Measurements from ENCODE around the gene TBC1D24.

Gene TBC1D24

DNA sequence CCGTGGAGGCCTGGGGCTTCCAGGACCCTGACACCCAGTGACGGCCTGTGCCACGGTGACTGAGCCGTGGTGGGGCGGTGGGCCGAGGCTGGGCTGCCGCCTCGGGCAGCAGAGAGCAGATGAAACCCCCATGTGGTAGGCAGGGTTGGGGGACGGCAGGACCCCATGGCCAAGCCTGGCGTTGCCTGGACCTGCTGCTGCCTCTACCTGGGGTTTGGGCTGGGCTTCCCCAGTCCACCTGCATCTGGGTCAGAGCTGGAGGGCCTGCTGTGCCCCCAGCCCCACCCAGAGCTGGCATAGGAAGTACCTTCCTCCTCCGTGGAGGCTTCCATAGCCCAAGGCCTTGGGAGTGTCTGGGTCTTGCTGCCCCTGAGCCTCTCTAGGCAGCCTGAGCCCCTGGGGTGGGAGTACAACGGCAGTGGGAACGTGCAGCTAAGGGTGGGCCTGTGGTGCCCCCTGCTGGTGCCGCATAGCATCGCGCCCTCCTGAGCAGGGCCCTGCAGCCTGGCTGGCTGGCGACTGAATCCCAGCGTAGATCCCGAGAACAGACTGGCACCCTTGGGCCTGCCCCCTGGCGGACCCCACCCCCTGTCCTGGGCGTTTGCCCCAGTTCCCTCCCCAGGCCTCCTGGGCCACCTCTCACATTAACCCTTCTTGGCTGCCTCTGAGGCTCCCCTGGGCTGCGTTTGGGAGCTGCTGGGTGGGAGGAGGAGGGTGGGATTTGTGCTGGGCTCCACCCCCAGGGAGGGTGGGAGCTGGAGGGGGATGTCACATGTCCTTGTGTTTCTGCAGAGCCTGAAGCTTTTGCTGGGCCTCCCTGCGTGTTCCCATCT is 26.2 kb downstream of the TBC1D24 start:
- peaks cover 20% of the 10 kb centered on the region for H3K36me3 ChIP-seq (ENCODE audit: control insufficient read depth, insufficient read depth, low read length)
- peaks cover 4% of the 10 kb centered on the region for H3K4me1 ChIP-seq (ENCODE audit: control insufficient read depth, insufficient read depth, low read length)
- no peaks in the 10 kb centered on the region for H3K9me3 ChIP-seq (ENCODE audit: control insufficient read depth, insufficient read depth, low read length)
- WGBS (ENCODE audit: insufficient coverage, insufficient read length) = no CpG with 5 or more reads among the region's 23 CpGs
- H3K27ac ChIP-seq (ENCODE audit: low read length) = no peak overlapping the region
- H3K27me3 ChIP-seq (ENCODE audit: control insufficient read depth, insufficient read depth, low read length) = no peaks in the 10 kb centered on the region
- peak overlapping the region; percentile 31; the same call in 1 of the 2 replicates for H3K4me3 ChIP-seq (ENCODE audit: low read length)
- peak; percentile 71 for DNase-seq (ENCODE audit: low read depth, low spot score)

DNA sequence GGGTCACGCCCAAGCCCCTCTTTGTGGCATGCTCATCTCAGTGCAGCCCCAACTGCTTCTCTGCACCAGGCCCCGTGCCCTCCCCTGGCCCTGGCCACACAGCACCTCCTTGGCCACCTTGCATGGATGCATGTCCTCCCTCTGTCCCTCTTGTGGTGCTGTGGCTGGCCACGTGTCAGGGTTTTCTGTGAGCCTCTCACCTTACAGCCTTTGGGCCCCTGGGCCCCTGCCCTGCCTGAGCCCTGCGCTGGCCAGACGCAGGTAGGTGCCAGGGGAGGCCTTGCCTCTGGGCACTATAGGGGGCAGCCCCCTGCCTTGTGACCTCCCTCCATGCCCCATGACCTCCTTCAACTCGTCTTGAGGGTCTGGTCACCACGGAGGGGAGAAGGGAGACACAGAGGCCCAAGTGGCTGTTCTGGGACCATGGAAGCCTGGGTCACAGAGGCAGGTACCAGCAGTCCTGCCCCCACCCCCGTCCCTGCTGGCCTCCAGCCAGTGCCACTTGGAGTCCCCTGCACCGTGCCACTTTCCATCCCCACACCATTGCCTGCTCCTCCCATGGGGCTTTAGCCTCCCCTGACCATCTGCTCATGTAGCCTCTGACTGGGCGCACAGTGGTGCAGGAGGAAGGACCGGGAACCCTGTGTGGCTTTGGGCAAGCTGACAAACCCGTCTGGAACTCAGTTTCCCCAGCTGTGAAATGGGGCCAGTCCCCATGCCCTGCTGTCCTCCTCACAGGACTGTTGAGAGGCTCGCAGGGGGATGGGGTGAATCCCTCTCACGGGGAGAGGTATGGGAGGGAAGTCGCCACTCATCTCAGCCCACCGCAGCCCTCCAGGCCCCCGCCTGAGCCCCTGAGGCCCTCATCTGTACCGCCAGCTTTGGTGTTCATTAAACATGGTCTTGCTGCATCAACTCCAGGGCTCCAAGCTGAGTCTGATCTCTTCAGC is 27.3 kb downstream of the TBC1D24 start:
- Histone ChIP-seq H3K27ac (ENCODE audit: low read length) (no peak overlapping the region), H3K36me3 (ENCODE audit: control insufficient read depth, insufficient read depth, low read length) (peaks cover 11% of the 10 kb centered on the region; the same call in 1 of the 2 replicates), H3K27me3 (ENCODE audit: control insufficient read depth, insufficient read depth, low read length) (no peaks in the 10 kb centered on the region), H3K4me1 (ENCODE audit: control insufficient read depth, insufficient read depth, low read length) (peaks cover 4% of the 10 kb centered on the region), H3K9me3 (ENCODE audit: control insufficient read depth, insufficient read depth, low read length) (no peaks in the 10 kb centered on the region), H3K4me3 (ENCODE audit: low read length) (no peak overlapping the region)
- no CpG with 5 or more reads among the region's 18 CpGs for WGBS (ENCODE audit: insufficient coverage, insufficient read length)
- DNase-seq (ENCODE audit: low read depth, low spot score) = no peak

DNA sequence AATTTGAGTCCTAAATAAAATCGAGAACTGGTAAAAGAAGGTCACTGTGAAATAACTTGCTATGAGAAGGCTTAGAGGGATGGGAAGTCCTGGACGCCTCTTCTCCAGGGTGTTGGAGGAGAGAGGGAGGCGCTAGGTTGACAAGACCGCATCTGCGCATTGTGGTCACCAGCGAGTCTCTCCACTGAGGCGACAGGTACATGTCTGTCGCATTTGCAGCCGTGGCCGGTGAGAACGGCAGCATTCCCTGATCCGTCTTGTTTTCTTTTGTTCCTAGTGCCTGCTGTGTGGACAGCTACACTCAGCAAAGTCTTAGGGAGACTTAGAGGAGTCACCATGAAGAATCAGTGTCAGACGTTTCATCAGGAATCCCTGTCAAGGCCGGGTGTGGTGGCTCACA is 30.8 kb downstream of the TBC1D24 start:
- Histone ChIP-seq H3K4me1 (ENCODE audit: control insufficient read depth, insufficient read depth, low read length) (peaks cover 4% of the 10 kb centered on the region), H3K27me3 (ENCODE audit: control insufficient read depth, insufficient read depth, low read length) (no peaks in the 10 kb centered on the region), H3K36me3 (ENCODE audit: control insufficient read depth, insufficient read depth, low read length) (no peaks in the 10 kb centered on the region), H3K4me3 (ENCODE audit: low read length) (no peak overlapping the region), H3K9me3 (ENCODE audit: control insufficient read depth, insufficient read depth, low read length) (no peaks in the 10 kb centered on the region), H3K27ac (ENCODE audit: low read length) (no peak overlapping the region)
- 100% methylated on average over 1 of the region's 14 CpGs for WGBS (ENCODE audit: insufficient coverage, insufficient read length)
- no peak for DNase-seq (ENCODE audit: low read depth, low spot score)

DNA sequence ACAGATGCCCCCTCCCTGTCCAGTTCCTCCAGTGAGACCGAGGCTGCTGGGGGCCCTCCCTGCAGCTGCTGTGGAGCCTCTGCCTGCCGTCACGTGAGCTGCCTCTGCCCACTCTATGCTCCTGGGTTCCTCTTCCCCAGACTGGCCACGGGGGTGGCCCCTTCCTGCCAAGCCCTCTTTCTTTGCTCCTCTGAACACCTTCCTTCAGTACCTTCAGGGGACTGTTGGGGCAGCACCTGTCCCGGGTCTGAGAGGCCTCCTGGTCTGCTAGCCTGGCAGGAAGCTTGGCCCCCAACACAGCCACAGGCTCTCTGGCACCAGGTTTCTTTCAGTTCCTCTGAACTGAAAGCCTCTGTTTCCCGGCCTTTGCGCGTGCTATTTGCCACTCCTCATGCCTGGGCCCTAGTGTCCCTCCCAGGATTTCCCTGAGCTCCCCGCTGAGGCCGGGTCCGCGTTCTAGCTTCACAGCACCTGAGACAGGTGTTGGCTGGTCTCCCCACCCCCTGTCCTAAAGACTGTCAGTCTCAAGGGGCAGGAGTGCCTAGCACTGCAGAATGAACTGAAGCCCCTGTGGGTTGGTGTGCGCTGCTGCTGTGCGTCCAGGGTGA is 32.2 kb downstream of the TBC1D24 start:
- no CpG with 5 or more reads among the region's 14 CpGs for WGBS (ENCODE audit: insufficient coverage, insufficient read length)
- peaks cover 4% of the 10 kb centered on the region; the same call in 1 of the 2 replicates for H3K4me1 ChIP-seq (ENCODE audit: control insufficient read depth, insufficient read depth, low read length)
- no peaks in the 10 kb centered on the region for H3K9me3 ChIP-seq (ENCODE audit: control insufficient read depth, insufficient read depth, low read length)
- no peaks in the 10 kb centered on the region for H3K27me3 ChIP-seq (ENCODE audit: control insufficient read depth, insufficient read depth, low read length)
- no peaks in the 10 kb centered on the region for H3K36me3 ChIP-seq (ENCODE audit: control insufficient read depth, insufficient read depth, low read length)
- no peak overlapping the region for H3K27ac ChIP-seq (ENCODE audit: low read length)
- H3K4me3 ChIP-seq (ENCODE audit: low read length) = no peak overlapping the region
- DNase-seq (ENCODE audit: low read depth, low spot score) = no peak

DNA sequence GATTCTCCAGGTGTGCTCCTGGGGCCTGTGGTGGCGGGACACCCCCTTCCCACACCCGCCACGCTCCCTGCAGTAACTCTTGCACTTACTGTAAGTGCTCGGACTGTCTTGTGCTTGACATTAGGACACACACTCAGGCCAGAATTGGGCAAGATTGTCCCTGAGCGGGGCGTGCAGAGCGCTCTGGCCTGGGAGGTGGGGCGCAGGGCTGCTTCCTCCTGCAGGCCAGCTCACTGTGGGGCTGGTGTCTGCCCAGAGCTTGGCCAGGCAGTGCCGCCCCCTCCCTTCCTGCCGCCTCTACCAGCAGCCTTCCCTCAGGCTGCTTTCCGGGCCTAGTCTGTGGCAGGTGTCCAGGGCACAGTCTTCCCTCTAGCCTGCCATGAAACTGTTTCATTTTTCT is 32.7 kb downstream of the TBC1D24 start:
- Histone ChIP-seq H3K36me3 (ENCODE audit: control insufficient read depth, insufficient read depth, low read length) (no peaks in the 10 kb centered on the region), H3K4me3 (ENCODE audit: low read length) (no peak overlapping the region), H3K27ac (ENCODE audit: low read length) (no peak overlapping the region), H3K4me1 (ENCODE audit: control insufficient read depth, insufficient read depth, low read length) (peaks cover 7% of the 10 kb centered on the region; the same call in 1 of the 2 replicates), H3K27me3 (ENCODE audit: control insufficient read depth, insufficient read depth, low read length) (no peaks in the 10 kb centered on the region), H3K9me3 (ENCODE audit: control insufficient read depth, insufficient read depth, low read length) (no peaks in the 10 kb centered on the region)
- no CpG with 5 or more reads among the region's 11 CpGs for WGBS (ENCODE audit: insufficient coverage, insufficient read length)
- no peak for DNase-seq (ENCODE audit: low read depth, low spot score)

DNA sequence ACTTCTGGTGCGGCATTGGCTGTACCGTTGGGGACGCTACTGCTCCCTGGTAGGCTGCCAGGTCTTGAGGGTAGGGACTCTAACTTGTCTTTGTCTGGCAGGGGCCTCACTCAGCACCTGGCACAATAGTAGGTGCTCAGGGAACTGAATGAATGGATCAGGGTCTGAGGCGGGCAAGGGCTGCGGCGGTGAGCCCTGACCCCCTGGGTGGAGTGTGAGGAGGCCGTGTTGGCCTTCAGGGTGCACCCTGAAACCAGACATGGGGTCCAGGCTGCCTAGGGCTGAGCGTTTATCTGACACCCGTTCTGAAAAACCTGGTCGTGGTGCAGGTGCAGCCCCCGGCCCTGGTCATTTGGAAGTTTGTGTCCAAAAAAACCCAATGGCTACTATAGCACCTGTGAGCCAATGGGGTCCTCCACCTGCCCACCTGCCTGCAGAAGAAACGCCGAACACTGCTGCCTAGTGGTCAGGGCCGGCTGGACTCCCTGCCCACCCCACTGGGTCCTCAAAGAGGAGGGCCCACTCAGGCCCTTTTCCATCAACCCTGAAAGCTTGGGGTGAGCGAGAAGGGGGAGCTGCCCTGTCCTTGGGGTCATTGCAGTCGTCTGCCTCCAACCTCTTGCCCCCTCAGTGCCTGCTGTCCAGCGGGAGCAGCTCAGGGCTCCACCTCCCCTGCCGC is 33.9 kb downstream of the TBC1D24 start:
- H3K9me3 ChIP-seq (ENCODE audit: control insufficient read depth, insufficient read depth, low read length) = no peaks in the 10 kb centered on the region
- H3K36me3 ChIP-seq (ENCODE audit: control insufficient read depth, insufficient read depth, low read length) = no peaks in the 10 kb centered on the region
- H3K4me3 ChIP-seq (ENCODE audit: low read length) = no peak overlapping the region
- H3K27me3 ChIP-seq (ENCODE audit: control insufficient read depth, insufficient read depth, low read length) = no peaks in the 10 kb centered on the region
- no peak overlapping the region for H3K27ac ChIP-seq (ENCODE audit: low read length)
- no peak for DNase-seq (ENCODE audit: low read depth, low spot score)
- peaks cover 7% of the 10 kb centered on the region; the same call in 1 of the 2 replicates for H3K4me1 ChIP-seq (ENCODE audit: control insufficient read depth, insufficient read depth, low read length)
- WGBS (ENCODE audit: insufficient coverage, insufficient read length) = no CpG with 5 or more reads among the region's 18 CpGs

DNA sequence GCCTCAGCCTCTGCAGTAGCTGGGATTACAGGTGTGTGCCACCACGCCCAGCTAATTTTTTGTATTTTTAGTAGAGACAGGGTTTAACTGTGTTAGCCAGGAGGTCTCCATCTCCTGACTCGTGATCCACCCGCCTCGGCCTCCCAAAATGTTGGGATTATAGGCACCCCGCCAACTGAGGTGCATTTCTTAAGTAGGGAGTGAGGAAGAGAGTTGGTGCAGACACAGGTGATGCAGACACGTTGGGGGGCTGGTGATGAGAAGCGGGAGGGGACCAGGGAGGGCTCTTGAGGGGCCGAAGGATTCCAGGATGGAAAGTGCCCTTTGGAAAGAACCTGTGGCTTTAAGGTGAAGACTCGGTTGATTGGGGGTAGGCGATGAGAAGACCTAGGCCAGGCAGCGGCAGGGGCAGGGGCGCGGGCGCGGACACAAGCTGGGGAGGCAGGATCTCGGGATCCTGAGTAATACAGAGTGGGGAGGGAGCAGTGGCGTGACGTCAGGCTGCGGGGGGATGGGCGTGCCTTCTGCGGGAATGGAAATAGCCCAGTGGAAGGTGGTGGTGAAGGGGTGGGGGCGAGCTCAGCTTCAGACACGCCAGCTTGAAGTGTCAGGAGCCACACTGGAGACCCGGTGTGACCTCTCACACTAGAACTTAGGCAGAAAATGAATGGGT is 36.3 kb downstream of the TBC1D24 start:
- Histone ChIP-seq H3K27me3 (ENCODE audit: control insufficient read depth, insufficient read depth, low read length) (no peaks in the 10 kb centered on the region), H3K36me3 (ENCODE audit: control insufficient read depth, insufficient read depth, low read length) (no peaks in the 10 kb centered on the region), H3K27ac (ENCODE audit: low read length) (no peak overlapping the region), H3K4me1 (ENCODE audit: control insufficient read depth, insufficient read depth, low read length) (peaks cover 10% of the 10 kb centered on the region), H3K9me3 (ENCODE audit: control insufficient read depth, insufficient read depth, low read length) (no peaks in the 10 kb centered on the region), H3K4me3 (ENCODE audit: low read length) (no peak overlapping the region)
- no CpG with 5 or more reads among the region's 24 CpGs for WGBS (ENCODE audit: insufficient coverage, insufficient read length)
- DNase-seq (ENCODE audit: low read depth, low spot score) = no peak

DNA sequence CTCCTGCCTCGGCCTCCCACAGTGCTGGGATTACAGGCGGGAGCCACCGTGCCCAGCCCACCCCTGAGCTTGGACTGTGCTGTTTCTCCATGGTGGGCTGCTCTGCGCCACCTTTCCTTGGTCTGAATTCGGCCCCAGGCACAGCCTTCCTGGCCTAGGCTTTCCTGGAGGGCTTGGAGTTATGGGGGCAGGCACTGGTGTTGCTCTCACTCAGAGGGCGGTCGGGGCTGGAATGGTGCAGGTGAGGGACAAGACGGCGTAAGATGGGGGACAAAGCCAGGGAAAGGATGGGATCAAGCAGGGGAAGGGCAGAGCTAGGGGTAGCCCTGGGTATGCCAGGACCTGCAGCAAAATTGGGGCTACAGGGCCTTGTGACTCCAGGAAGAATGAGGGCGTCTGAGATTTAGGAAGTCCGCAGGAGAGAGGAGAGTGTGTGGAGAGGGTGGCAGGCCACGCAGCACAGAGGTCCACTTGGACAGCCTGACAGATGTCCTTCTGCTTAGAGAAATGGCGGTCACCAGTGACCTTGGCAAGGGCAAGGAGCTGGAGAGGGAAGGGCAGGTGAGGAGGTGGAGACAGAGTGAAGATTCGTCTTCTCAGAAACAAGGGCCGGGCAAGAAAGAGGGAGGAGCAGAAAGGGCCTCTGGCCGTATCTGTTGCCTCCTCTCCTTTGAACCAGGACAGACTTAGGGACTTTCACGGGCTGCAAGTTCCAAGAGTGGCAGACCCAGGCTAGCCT is 37.2 kb downstream of the TBC1D24 start:
- Histone ChIP-seq H3K4me3 (ENCODE audit: low read length) (no peak overlapping the region), H3K27ac (ENCODE audit: low read length) (no peak overlapping the region), H3K9me3 (ENCODE audit: control insufficient read depth, insufficient read depth, low read length) (no peaks in the 10 kb centered on the region), H3K36me3 (ENCODE audit: control insufficient read depth, insufficient read depth, low read length) (no peaks in the 10 kb centered on the region), H3K27me3 (ENCODE audit: control insufficient read depth, insufficient read depth, low read length) (no peaks in the 10 kb centered on the region), H3K4me1 (ENCODE audit: control insufficient read depth, insufficient read depth, low read length) (peaks cover 10% of the 10 kb centered on the region)
- WGBS (ENCODE audit: insufficient coverage, insufficient read length) = no CpG with 5 or more reads among the region's 17 CpGs
- no peak for DNase-seq (ENCODE audit: low read depth, low spot score)

DNA sequence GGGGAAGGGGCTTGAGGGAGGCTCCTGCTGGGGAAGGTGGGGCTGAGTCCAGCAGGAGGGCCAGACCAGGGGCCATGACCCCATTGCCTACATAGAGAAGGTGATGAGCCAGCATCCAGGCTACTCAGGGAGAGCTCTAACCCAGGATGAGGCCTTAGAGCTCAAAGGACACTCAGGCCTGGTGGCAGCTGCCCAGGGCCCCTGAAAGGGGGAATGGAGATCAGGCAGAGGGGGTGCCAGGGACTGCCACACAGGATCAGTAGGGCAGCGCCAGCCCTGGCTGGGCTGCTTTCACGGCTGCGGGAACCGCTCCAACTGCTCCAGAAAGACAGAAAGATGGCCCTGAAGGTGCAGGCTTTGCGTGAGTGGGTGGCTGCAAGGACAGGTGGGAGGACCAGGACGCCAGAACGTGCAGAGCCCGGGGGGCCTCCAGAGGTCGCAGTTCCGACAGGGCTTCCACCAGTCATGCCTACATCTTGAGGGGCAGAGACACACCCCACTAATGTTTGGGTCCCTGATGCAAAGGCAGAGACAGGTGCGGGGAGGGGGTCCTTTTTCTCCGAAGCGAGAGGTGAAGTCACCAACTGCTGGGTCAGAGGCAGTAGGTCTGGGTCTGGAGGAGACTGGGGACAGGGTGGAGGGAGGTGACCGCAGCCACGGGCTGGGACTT is 37.9 kb downstream of the TBC1D24 start:
- no peaks in the 10 kb centered on the region for H3K36me3 ChIP-seq (ENCODE audit: control insufficient read depth, insufficient read depth, low read length)
- DNase-seq (ENCODE audit: low read depth, low spot score) = no peak
- no peaks in the 10 kb centered on the region for H3K9me3 ChIP-seq (ENCODE audit: control insufficient read depth, insufficient read depth, low read length)
- peak overlapping the region; percentile 97; the same call in 1 of the 2 replicates for H3K4me3 ChIP-seq (ENCODE audit: low read length)
- no CpG with 5 or more reads among the region's 15 CpGs for WGBS (ENCODE audit: insufficient coverage, insufficient read length)
- no peak overlapping the region for H3K27ac ChIP-seq (ENCODE audit: low read length)
- H3K27me3 ChIP-seq (ENCODE audit: control insufficient read depth, insufficient read depth, low read length) = no peaks in the 10 kb centered on the region
- H3K4me1 ChIP-seq (ENCODE audit: control insufficient read depth, insufficient read depth, low read length) = peaks cover 10% of the 10 kb centered on the region

Measured in iPS DF 6.9 (cell line).